GM19455 (cell line): Measurements from ENCODE around the gene CHRFAM7A.
"Not testable (repeated sequence)": the region's sequence is repeated elsewhere in the genome, so short reads cannot be mapped to it uniquely, and the experiment has no call there.

Source experiments
- ATAC-seq: cut with Tn5 transposase; IDR thresholded peaks from one replicate; pipeline ENCODE4 v1.9.1; 2021; ENCODE audit not compliant: unreplicated experiment

Gene CHRFAM7A

GRCh38 chr15:30321063-30321462, 72.3 kb downstream of the CHRFAM7A start:
- ATAC-seq: not testable (repeated sequence)

GRCh38 chr15:30315704-30316103, 77.6 kb downstream of the CHRFAM7A start:
- not testable (repeated sequence) for ATAC-seq

GRCh38 chr15:30310575-30310974, 82.8 kb downstream of the CHRFAM7A start:
- not testable (repeated sequence) for ATAC-seq
